OCI-LY7 (cell line): ENCODE measurements around the gene EFCAB11. TPM values are rescaled to one million over a fixed set of nuclear protein-coding genes. Genes with fewer than 3 reads are reported as not detected.

Experiments
- BruUV-seq: library from RNA; stranded (reverse); fragments of 400-500 nt; replicated peaks from 2 replicates; lab custom pipeline; 2021; lab: Mats Ljungman, UMichigan
- CTCF ChIA-PET: fragments of 300-600 bp; sonication (Branson Sonifier 250); formaldehyde crosslinking; loops from one replicate; lab custom pipeline; 2022; ENCODE audit warnings: antibody characterized with exemption; ENCODE audit not compliant: unreplicated experiment; lab: Charles Lee
- POLR2A ChIA-PET: fragments of 300-600 bp; sonication (Branson Sonifier 250); formaldehyde crosslinking; loops from one replicate; lab custom pipeline; 2022; ENCODE audit warnings: antibody characterized with exemption; lab: Charles Lee
- DNase-seq: peaks from one replicate; pipeline ENCODE4 v3.0.0-alpha.2; 2015; ENCODE audit warnings: low spot score
- H2AFZ ChIP-seq: fragments of 200-600 bp; sonication (generic), shearing (Covaris generic); 2 replicates; pipeline ENCODE4 v1.6.1; 2014; ENCODE audit warnings: mild to moderate bottlenecking, antibody characterized with exemption, low read length, moderate library complexity
- H3K27ac ChIP-seq: fragments of 200-600 bp; sonication (generic); 2 replicates; pipeline ENCODE4 v1.5.1; 2014; ENCODE audit warnings: mixed run types, low read depth, mild to moderate bottlenecking, moderate library complexity, low read length, inconsistent platforms; ENCODE audit not compliant: poor library complexity, severe bottlenecking
- H3K36me3 ChIP-seq: fragments of 200-600 bp; sonication (generic); 2 replicates; pipeline ENCODE4 v1.6.1; 2014; ENCODE audit warnings: mild to moderate bottlenecking, antibody characterized with exemption, low read length, moderate library complexity, mixed read lengths; ENCODE audit not compliant: insufficient read depth
- H3K4me1 ChIP-seq: fragments of 200-600 bp; sonication (generic); 2 replicates; pipeline ENCODE4 v1.5.1; 2014; ENCODE audit warnings: mild to moderate bottlenecking, low read length; ENCODE audit not compliant: insufficient read depth, poor library complexity, severe bottlenecking
- H3K4me2 ChIP-seq: fragments of 200-600 bp; sonication (generic); 2 replicates; pipeline ENCODE4 v1.6.1; 2014; ENCODE audit warnings: mild to moderate bottlenecking, low read length
- H3K4me3 ChIP-seq: fragments of 200-600 bp; sonication (generic); 2 replicates; pipeline ENCODE4 v1.5.1; 2014; ENCODE audit warnings: mild to moderate bottlenecking, low read depth, low read length; ENCODE audit not compliant: poor library complexity, severe bottlenecking
- H3K79me2 ChIP-seq: fragments of 200-600 bp; sonication (generic); 2 replicates; pipeline ENCODE4 v1.6.1; 2016; ENCODE audit warnings: low read depth, mild to moderate bottlenecking, low read length, moderate library complexity, mixed read lengths; ENCODE audit not compliant: insufficient read depth
- H3K9me2 ChIP-seq: fragments of 200-600 bp; sonication (generic); 2 replicates; pipeline ENCODE4 v1.6.1; 2016; ENCODE audit warnings: mild to moderate bottlenecking, low read length, mixed read lengths; ENCODE audit not compliant: insufficient read depth
- H3K9me3 ChIP-seq: fragments of 200-600 bp; sonication (generic); 2 replicates; pipeline ENCODE4 v1.6.1; 2014; ENCODE audit warnings: mild to moderate bottlenecking, mixed run types, low read length, mixed read lengths
- H4K20me1 ChIP-seq: fragments of 200-600 bp; sonication (generic); 2 replicates; pipeline ENCODE4 v1.6.1; 2014; ENCODE audit warnings: mild to moderate bottlenecking, antibody characterized with exemption, low read length, moderate library complexity, mixed read lengths; ENCODE audit not compliant: insufficient read depth
- CTCF ChIP-seq: fragments of 200-600 bp; sonication (generic); conservative IDR thresholded peaks from 2 replicates; pipeline ENCODE4 v1.5.1; 2014; ENCODE audit warnings: mild to moderate bottlenecking, antibody characterized with exemption, low read length, moderate library complexity, mixed read lengths
- EZH2phosphoT487 ChIP-seq: fragments of 200-600 bp; sonication (generic); IDR thresholded peaks from 2 replicates; pipeline ENCODE4 v1.6.1; 2018; ENCODE audit warnings: low read depth, borderline replicate concordance, mild to moderate bottlenecking, mixed run types, antibody characterized with exemption, low read length, moderate library complexity, mixed read lengths
- intact Hi-C: fragments of 100-400 bp; cut with micrococcal nuclease; formaldehyde crosslinking; loops from one replicate; pipeline ENCODE4 v1.10.0; 2022; ENCODE audit not compliant: unreplicated experiment
- total RNA-seq, 2 experiments: library from RNA; depleted of rRNA in 1 of 2; stranded (reverse); fragments of >200 nt in 1 of 2; shearing (Covaris generic) in 1 of 2; gene quantifications; 2 replicates each; pipeline ENCODE4 v1.2.3, GENCODE V29; 2014 to 2022

EFCAB11 gene
- total RNA-seq, 2 experiments from 2014 or later = 9.3 to 29.5 TPM

DNA sequence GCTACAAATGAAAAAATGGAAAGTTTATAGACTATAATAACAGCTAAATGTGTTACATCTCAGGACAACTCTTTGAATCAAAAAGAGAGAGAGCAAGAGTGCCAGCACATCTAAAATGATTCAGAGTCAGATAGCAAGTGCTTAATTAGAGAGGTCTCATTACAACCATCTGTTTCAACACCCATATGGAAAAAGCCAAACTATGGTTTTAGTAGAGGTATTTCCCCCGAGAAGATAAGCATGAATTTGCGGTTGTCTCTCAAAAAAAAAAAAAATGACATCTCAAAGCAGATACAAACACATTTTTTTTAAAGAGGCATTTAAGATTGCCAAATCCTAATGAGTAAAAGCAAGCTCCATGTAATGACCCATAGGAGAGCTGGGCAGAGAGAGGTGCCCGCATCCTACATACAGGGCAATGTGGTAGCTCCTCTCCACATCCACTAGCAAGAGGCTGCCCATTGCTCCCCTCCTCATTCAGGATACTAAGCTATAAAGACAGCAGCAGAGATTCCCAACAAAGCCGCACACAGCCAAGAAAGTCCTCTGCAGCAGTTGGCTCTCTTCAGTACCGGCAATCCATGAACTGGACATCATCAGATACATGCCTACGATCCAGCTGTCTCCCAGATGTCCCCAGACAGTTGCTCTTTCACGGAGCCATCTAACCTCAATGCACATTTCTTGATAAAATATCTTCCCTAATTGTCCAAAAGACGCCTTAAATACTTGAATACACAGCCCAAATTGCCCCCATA lies 100.4 kb downstream of the EFCAB11 start:
- CTCF ChIA-PET = no interaction called here

GRCh38 chr14:89851106-89851505 lies 103.4 kb downstream of the EFCAB11 start:
- Histone ChIP-seq H3K27ac (no peak overlapping the region), H3K36me3 (no peaks in the 10 kb centered on the region), H3K9me2 (no peaks in the 10 kb centered on the region), H4K20me1 (no peaks in the 10 kb centered on the region), H3K4me3 (no peak overlapping the region), H2AFZ (no peak overlapping the region), H3K79me2 (no peaks in the 10 kb centered on the region), H3K9me3 (no peaks in the 10 kb centered on the region), H3K4me2 (no peak overlapping the region), H3K4me1 (no peaks in the 10 kb centered on the region)
- no peak for DNase-seq
- TF ChIP-seq CTCF (no peak), EZH2phosphoT487 (no peak)
- BruUV-seq = no TSS peak
- ChIA-PET POLR2A (no interaction called here), CTCF (no interaction called here)
- intact Hi-C loops = no loop called here

More for the DNA sequence above, 100.4 kb downstream of the EFCAB11 start:
- DNase-seq = no peak
- POLR2A ChIA-PET = interaction anchor here (0.6 to 0.9 kb wide), 4 partner anchors 13 to 720 kb away, joined by 3 read pairs; no protein-coding TSS in a partner anchor
- H4K20me1 ChIP-seq = no peaks in the 10 kb centered on the region
- H3K9me3 ChIP-seq = no peaks in the 10 kb centered on the region
- intact Hi-C loops = no loop called here
- no TSS peak for BruUV-seq
- H3K27ac ChIP-seq = no peak overlapping the region
- no peaks in the 10 kb centered on the region for H3K36me3 ChIP-seq
- no peaks in the 10 kb centered on the region for H3K79me2 ChIP-seq
- TF ChIP-seq CTCF (no peak), EZH2phosphoT487 (no peak)
- H3K9me2 ChIP-seq = no peaks in the 10 kb centered on the region
- H2AFZ ChIP-seq = no peak overlapping the region
- H3K4me1 ChIP-seq = no peaks in the 10 kb centered on the region
- H3K4me2 ChIP-seq = no peak overlapping the region
- H3K4me3 ChIP-seq = no peak overlapping the region

DNA sequence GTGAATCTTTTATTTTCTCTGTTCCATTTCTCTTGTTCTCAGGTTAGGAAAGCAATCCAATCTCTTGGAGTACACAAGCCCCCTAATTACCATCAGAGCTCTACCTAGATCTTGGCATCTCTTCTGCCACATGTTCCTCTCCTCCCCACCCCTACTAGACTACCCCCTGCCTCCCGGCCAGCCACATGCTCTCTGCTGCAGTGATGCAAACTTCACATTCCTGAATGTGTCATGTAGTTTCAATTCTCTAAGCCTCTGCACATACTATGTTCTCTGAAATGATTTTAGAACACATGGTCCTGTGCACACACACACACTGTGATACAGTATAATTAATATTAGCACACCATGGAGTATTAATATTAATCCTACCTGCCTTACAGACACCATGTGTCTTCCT lies 104.6 kb downstream of the EFCAB11 start:
- no TSS peak for BruUV-seq
- ChIA-PET POLR2A (no interaction called here), CTCF (no interaction called here)
- intact Hi-C loops = no loop called here
- no peaks in the 10 kb centered on the region for H4K20me1 ChIP-seq
- no peaks in the 10 kb centered on the region for H3K9me3 ChIP-seq
- no peak for DNase-seq
- TF ChIP-seq CTCF = no peak
- no peak for TF ChIP-seq EZH2phosphoT487
- H2AFZ ChIP-seq = no peak overlapping the region
- H3K27ac ChIP-seq = no peak overlapping the region
- no peak overlapping the region for H3K4me3 ChIP-seq
- H3K4me2 ChIP-seq = no peak overlapping the region
- H3K36me3 ChIP-seq = no peaks in the 10 kb centered on the region
- no peaks in the 10 kb centered on the region for H3K79me2 ChIP-seq
- H3K4me1 ChIP-seq = no peaks in the 10 kb centered on the region
- no peaks in the 10 kb centered on the region for H3K9me2 ChIP-seq
